Right atrium auricular region (tissue), 2 donors: ENCODE data around the gene PARD6B. TPM values are rescaled to one million over a fixed set of nuclear protein-coding genes. Genes with fewer than 3 reads are reported as not detected.
"Not testable (repeated sequence)": the region's sequence is repeated elsewhere in the genome, so short reads cannot be mapped to it uniquely, and the experiment has no call there.

Experiments used
- DNase-seq: peaks from one replicate; pipeline ENCODE4 v3.0.0-alpha.2; 2019; ENCODE audit warnings: low spot score
- H3K27ac ChIP-seq, 2 donors: fragments of 200-600 bp; sonication (generic); 1 replicate in 1 of 2; 2 replicates in 1 of 2; pipeline ENCODE4 v1.5.1; 2016 to 2019
- H3K27me3 ChIP-seq, 2 donors: fragments of 200-600 bp; sonication (generic); one replicate each; pipeline versions ENCODE4 v1.5.1 to v1.6.0; 2017 to 2019
- H3K36me3 ChIP-seq: fragments of 200-600 bp; sonication (generic); one replicate; pipeline ENCODE4 v1.5.1; 2016
- H3K4me1 ChIP-seq, 2 donors: fragments of 200-600 bp; sonication (generic); one replicate each; pipeline versions ENCODE4 v1.5.1 to v1.6.0; 2017 to 2019
- H3K4me3 ChIP-seq, 2 donors: fragments of 200-600 bp; sonication (generic); 1 replicate in 1 of 2; 2 replicates in 1 of 2; pipeline ENCODE4 v1.5.1; 2017 to 2019; ENCODE audit warnings: mild to moderate bottlenecking in 1 of 2, moderate library complexity in 1 of 2
- H3K9me3 ChIP-seq, 2 donors: fragments of 200-600 bp; sonication (generic); one replicate each; pipeline ENCODE4 v1.5.1; 2019
- CTCF ChIP-seq, 2 donors: fragments of 200-600 bp; sonication (generic); IDR thresholded peaks; one replicate each; pipeline ENCODE4 v1.5.1; 2019; ENCODE audit warnings: antibody characterized with exemption in 2 of 2
- total RNA-seq, 2 donors: library from RNA; depleted of rRNA; stranded (reverse); fragments of >200 nt; gene quantifications; one replicate each; pipeline ENCODE4 v1.1.0, GENCODE V29; 2016

The PARD6B gene
- total RNA-seq, 2 donors from 2014 or later = 4.4 to 5.9 TPM

DNA sequence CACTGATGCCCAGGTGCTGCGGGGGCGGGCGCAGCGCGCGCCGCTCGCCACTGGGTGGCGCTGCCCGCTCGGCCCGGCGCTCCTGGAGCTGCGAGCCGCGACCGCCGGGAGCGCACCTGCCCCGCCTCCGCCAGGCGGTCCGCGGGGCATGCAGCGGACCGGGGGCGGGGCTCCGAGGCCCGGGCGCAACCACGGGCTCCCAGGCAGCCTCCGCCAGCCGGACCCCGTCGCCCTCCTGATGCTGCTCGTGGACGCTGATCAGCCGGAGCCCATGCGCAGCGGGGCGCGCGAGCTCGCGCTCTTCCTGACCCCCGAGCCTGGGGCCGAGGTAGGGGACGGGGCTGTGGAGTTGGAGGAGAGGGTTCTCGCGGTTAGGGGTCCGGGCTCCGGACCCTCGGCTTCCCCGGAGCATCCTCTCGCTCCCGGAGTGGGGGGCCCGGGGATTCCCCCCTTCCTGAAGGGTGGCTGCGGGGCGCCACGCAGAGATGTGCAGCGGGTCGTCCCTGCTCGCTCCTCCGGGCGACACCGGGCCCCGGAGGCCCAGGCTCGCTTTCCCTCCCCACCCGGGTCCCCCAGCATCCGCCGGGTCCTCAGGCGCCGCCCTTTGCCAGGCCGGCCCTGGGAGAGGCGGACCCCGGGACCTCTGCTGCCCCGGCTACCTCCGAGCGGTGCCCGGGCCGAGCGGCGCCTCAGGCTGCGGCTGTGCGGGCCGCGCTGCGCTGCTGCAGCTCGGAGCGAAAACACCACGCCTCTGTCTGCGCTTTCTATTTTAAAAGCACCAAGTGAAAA lies 63.7 kb downstream of the PARD6B start, which contains the start of gene BCAS4:
BCAS4 (plus strand) TSS at position 216 of the 789 bp plus-strand sequence; CDS start at position 239, 23 bp downstream.
- no peaks in the 10 kb centered on the region for H3K36me3 ChIP-seq
- DNase-seq = peak; percentile 70
- H3K4me1 ChIP-seq = peaks cover 0 to 34% of the 10 kb centered on the region in 2 donors
- peak within 1 kb of the TSS; percentile 78 to 86 for H3K4me3 ChIP-seq
- H3K27ac ChIP-seq = peak within 1 kb of the TSS; percentile 37 to 53
- no peaks in the 10 kb centered on the region for H3K27me3 ChIP-seq
- H3K9me3 ChIP-seq = no peaks in the 10 kb centered on the region
- TF ChIP-seq CTCF (IDR thresholded peaks at IDR 0.05) = peak; percentile 84 to 93

DNA sequence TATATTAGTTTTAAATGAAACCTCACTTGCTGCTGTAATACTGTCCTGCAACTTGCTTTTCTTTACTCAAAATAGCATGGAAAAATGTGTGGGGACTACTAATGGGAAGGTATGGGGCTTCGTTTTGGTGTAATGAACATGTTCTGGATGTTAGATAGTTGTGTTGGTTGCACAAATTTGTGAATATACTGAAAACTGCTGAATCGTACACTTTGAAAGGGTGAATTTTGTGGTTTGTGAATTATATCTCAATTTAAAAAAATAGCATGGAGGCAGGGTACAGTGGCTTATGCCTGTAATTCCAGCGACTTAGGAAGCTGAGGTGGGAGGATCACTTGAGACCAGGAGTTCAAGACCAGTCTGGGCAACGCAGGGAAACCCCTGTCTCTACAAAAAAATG lies 65.8 kb downstream of the PARD6B start:
- no peak for TF ChIP-seq CTCF (IDR thresholded peaks at IDR 0.05)
- DNase-seq = no peak
- H3K27me3 ChIP-seq = no peaks in the 10 kb centered on the region
- no peaks in the 10 kb centered on the region for H3K9me3 ChIP-seq
- H3K36me3 ChIP-seq = no peaks in the 10 kb centered on the region
- H3K4me3 ChIP-seq = no peak overlapping the region
- no peak overlapping the region for H3K27ac ChIP-seq
- H3K4me1 ChIP-seq = peaks cover 0 to 20% of the 10 kb centered on the region in 2 donors

DNA sequence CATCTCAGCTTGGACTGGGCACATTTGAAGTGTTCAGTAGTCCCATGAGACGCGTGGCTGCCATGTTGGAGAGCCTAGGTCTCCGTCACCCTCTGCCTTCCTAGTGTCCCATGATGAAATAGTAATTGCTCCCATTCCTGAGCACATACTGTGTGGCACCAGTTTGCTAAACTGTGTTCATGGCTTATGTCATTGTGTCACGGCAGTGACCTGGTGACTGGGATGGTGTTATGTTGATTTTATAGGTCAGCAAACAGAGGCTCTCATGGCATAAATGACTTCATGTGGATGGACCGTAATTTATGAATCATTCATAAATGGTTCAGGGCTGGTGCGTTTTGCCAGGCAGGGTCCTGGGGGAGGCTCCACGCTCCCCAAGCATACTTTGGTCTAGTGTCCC lies 67.3 kb downstream of the PARD6B start:
- H3K36me3 ChIP-seq = no peaks in the 10 kb centered on the region
- no peak overlapping the region for H3K4me3 ChIP-seq
- H3K27me3 ChIP-seq = no peaks in the 10 kb centered on the region
- DNase-seq = no peak
- no peak overlapping the region for H3K27ac ChIP-seq
- no peak for TF ChIP-seq CTCF (IDR thresholded peaks at IDR 0.05)
- H3K4me1 ChIP-seq = peaks cover 0 to 20% of the 10 kb centered on the region in 2 donors
- no peaks in the 10 kb centered on the region for H3K9me3 ChIP-seq

GRCh38 chr20:50799176-50799889 lies 68.0 kb downstream of the PARD6B start:
- TF ChIP-seq CTCF (IDR thresholded peaks at IDR 0.05) = no peak
- Histone ChIP-seq H3K27ac (no peak overlapping the region), H3K4me1 (peaks cover 0 to 14% of the 10 kb centered on the region in 2 donors), H3K9me3 (no peaks in the 10 kb centered on the region), H3K4me3 (no peak overlapping the region), H3K36me3 (no peaks in the 10 kb centered on the region), H3K27me3 (no peaks in the 10 kb centered on the region)
- no peak for DNase-seq

- DNase-seq = no peak
- Histone ChIP-seq H3K4me1 (peaks cover 0 to 10% of the 10 kb centered on the region in 2 donors), H3K27me3 (no peaks in the 10 kb centered on the region), H3K36me3 (no peaks in the 10 kb centered on the region), H3K4me3 (no peak overlapping the region), H3K27ac (no peak overlapping the region), H3K9me3 (no peaks in the 10 kb centered on the region)
- TF ChIP-seq CTCF (IDR thresholded peaks at IDR 0.05) = no peak
Measured at GRCh38 chr20:50799890-50800550, 68.6 kb downstream of the PARD6B start.

DNA sequence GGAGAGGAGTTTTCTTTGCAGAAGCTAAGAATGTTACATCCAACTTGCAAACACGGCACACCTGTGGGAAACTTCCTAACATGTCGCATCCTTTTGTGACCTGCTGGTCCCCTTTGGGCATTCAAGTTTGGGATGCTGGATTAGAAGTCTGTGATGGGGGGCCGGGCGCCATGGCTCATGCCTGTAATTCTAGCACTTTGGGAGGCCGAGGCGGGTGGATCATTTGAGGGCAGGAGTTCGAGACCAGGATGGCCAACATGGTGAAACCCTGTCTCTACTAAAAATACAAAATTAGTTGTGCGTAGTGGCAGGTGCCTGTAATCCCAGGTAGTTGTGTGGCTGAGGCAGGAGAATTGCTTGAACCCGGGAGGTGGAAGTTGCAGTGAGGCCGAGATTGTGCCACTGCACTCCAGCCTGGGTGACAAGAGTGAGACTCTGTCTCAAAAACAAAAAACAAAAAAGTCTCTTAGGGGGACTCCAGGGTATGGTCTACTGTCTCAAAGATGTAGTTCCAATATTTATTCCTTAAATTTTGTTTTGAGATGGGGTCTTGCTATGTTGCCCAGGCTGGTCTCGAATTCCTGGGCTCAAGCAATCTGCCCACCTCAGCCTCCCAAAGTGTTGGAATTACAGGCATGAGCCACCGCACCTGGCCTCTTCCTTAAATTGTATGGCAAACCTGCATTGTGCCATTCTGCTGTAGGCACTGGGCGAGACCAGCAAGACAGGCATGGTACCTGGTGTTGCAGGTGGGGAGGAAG lies 69.8 kb downstream of the PARD6B start:
- not testable (repeated sequence) for H3K36me3 ChIP-seq, H3K4me1 ChIP-seq, H3K9me3 ChIP-seq, DNase-seq, H3K4me3 ChIP-seq, H3K27me3 ChIP-seq, H3K27ac ChIP-seq
